Muscle layer of duodenum (tissue), 2 donors: ENCODE data around the gene GRK6.

Experiments
- H3K27ac ChIP-seq: one replicate; pipeline ENCODE4 v1.7.0; 2013; ENCODE audit warnings: mild to moderate bottlenecking, low read length
- H3K27me3 ChIP-seq: one replicate; pipeline ENCODE4 v1.7.0; 2013; ENCODE audit warnings: low read depth, mild to moderate bottlenecking, control low read depth, low read length
- H3K36me3 ChIP-seq, 2 donors: one replicate each; pipeline ENCODE4 v1.7.0; 2013; ENCODE audit warnings: low read length in 2 of 2, control low read depth in 1 of 2, mild to moderate bottlenecking in 1 of 2; ENCODE audit not compliant: insufficient read depth in 2 of 2, control insufficient read depth in 1 of 2
- H3K4me1 ChIP-seq, 2 donors: one replicate each; pipeline ENCODE4 v1.7.0; 2013; ENCODE audit warnings: low read length in 2 of 2, mild to moderate bottlenecking in 2 of 2, control low read depth in 1 of 2, moderate library complexity in 1 of 2; ENCODE audit not compliant: insufficient read depth in 2 of 2, control insufficient read depth in 1 of 2
- H3K4me3 ChIP-seq, 2 donors: one replicate each; pipeline ENCODE4 v1.7.0; 2013; ENCODE audit warnings: low read length in 2 of 2, low read depth in 1 of 2, mild to moderate bottlenecking in 1 of 2
- H3K9me3 ChIP-seq, 2 donors: one replicate each; pipeline ENCODE4 v1.7.0; 2013; ENCODE audit warnings: low read length in 2 of 2, control low read depth in 1 of 2, mild to moderate bottlenecking in 1 of 2; ENCODE audit not compliant: control insufficient read depth in 1 of 2
- donor health status: healthy.

The GRK6 gene

DNA sequence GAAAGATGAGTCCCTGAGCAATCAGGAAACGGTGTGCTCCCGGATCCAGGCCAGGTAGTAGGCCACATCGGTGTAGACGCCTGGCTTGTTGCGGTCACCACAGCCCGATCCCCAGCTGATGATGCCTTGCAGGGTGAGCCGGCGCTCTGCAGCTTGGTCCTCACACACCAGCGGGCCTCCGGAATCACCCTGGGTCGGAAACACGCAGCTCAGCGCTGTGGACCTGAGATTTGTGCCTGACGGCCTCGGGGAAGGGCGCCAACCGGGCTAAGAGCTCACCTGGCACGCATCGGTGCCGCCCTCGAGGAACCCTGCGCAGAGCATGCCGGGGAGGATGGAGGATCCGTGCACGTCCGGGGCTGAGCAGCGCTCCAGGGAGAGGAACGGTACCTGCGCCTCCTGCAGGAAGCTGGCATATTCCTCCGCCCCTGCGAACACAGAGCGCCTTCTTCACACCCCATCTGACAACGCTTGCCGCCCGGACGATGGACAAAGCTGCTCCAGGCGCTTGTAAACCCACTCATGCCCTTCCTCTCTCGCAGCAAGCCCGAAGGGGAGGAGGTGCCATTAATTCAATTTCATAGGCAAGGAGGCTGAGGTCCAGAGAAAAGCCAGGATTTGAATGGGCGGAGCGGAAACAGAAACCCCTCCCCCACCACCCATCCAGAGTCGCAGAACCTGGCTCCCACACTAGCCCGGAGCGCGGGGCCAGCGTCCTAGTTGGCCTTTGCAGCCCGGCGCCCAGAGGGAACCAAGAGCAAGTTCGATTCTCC, 24.0 kb upstream of the GRK6 start:
- no peaks in the 10 kb centered on the region for H3K9me3 ChIP-seq
- H3K4me3 ChIP-seq, result peak overlapping the region in 1 of 2 donors; percentile 48

DNA sequence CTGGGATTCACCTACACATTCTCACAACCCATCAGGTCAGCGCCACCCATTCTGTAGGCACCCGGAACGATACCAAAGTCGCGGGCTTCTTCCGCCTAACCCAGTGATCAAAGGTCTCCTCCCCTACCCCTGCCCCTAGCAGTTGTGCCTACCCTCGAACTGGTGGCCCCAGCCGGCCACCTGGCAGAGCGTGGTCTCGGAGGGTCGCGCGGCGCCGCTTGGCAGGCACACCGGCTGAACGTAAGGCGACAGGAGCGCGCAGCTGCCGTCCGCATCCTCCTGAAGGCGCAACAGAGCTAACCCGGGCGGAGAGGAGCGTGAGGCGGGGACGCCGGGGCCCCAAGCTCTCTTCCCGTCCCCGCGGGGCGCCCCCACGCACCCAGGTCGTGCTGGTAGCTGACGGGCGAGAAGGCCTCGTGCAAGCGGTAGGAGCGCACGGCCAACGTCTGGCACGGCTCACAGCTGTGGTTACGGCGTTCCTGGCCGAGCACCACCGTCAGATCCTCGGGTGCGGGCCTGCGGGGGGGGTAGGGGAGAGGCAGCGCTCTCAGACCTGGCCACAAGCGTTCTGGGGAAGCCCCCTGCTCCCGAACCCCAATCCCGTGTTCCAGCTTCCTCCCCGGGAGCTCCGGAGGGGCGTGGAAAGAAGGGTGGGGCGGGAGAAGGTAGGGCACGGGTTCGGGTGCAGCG, 23.2 kb upstream of the GRK6 start:
- peaks cover 3 to 39% of the 10 kb centered on the region in 2 donors for H3K4me1 ChIP-seq
- H3K27me3 ChIP-seq, result peaks cover 41% of the 10 kb centered on the region
- no peak overlapping the region for H3K27ac ChIP-seq
- no peaks in the 10 kb centered on the region for H3K36me3 ChIP-seq
- H3K4me3 ChIP-seq, result peak overlapping the region; percentile 48 to 69
- no peaks in the 10 kb centered on the region for H3K9me3 ChIP-seq

More for the DNA sequence above, 24.0 kb upstream of the GRK6 start:
- no peak overlapping the region for H3K27ac ChIP-seq
- H3K36me3 ChIP-seq, result no peaks in the 10 kb centered on the region
- H3K4me1 ChIP-seq, result peaks cover 3 to 39% of the 10 kb centered on the region in 2 donors
- peaks cover 41% of the 10 kb centered on the region for H3K27me3 ChIP-seq

DNA sequence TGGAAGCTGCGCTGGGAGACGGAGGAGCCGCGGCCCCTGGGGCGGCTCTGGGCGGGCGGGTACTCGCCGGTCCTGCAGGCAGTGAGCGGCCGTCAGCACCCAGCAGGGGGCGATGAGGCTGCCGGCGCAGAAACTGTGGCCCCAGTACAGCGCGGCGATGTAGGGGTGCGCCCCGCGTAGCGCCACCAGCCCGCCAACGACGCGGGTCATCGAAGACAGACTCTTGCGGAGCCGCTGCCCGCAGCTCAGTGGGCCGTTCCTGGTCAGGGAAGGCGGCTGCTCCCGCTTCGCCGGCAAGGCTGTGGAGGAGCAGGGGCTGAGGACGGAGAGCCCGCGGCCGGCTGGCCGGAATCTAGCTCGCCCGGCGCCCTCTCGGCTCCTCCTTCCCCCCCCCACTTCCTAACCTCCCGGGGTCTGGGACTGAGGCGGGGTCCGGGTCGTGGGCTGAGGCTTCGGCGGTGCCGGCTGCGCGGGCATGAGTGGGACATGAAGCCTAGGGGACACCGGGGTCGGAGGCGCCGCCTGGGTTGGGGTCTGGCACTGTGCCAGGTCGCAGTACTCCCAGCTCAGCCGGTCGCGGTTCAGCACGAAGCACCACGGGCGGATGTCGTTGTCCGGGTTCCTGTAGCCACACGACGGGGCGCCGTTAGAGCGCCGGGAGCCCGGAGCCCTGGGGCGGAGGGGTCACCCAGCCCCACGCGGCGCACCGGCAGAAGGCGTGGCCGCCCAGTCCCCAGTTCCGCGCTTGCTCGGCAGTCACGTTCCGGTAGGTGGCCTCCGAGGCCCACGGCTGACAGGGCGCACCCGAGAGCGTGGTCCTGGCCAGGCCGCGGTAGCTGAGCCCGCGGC, 22.5 kb upstream of the GRK6 start:
- H3K9me3 ChIP-seq, result no peaks in the 10 kb centered on the region
- peaks cover 41% of the 10 kb centered on the region for H3K27me3 ChIP-seq
- no peak overlapping the region for H3K27ac ChIP-seq
- no peaks in the 10 kb centered on the region for H3K36me3 ChIP-seq
- peaks cover 3 to 39% of the 10 kb centered on the region in 2 donors for H3K4me1 ChIP-seq
- H3K4me3 ChIP-seq, result peak overlapping the region; percentile 48 to 69

DNA sequence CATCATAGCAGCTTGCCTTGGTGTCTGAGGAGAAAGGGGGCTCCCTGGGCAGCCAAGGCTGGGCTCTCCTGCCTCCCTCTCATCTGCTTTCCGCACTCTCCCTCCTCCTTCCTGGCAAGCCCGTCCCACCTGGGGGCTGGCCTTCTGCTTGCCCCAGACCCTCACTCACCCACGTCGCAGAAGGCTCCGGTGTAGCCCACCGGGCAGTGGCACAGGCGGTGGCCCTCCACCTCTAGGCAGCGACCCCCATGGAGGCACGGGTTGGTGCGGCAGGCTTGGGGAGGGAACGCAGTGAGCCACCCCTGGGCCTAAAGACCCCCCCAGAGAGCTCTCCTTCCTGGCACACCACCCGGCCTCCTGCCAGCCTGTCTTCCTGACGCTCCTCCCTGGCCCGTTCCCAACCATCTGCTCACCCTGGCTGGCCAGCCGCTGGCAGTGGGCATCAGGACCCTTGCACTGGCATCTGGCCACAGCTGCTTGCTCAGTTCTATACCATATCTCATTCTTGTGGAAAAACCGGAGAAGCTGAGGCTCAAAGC, 21.8 kb upstream of the GRK6 start:
- Histone ChIP-seq H3K9me3 (no peaks in the 10 kb centered on the region), H3K36me3 (no peaks in the 10 kb centered on the region), H3K27me3 (peaks cover 37% of the 10 kb centered on the region), H3K4me1 (peaks cover 3 to 38% of the 10 kb centered on the region in 2 donors), H3K4me3 (peak overlapping the region; percentile 48 to 69), H3K27ac (no peak overlapping the region)

DNA sequence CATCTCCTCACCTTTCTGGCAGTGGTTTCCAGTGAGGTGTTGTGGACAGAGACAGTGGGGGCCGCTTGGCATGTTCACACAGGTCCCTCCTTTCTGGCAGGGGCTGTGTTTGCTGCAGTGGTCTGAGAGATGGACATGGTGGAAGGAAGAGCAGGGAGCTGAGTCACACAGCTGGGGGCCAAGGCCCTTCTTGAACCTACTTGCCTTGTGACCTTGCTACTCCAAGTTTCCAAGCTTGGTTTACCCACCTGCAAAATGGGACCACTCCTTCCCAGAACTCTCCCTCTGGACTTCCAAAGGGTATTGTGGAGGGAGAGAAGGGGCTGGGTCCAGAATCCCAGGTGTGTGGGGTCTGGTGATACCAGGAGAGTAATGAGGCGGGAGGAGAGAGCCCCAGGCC, 21.2 kb upstream of the GRK6 start:
- Histone ChIP-seq H3K4me3 (no peak overlapping the region), H3K27ac (no peak overlapping the region), H3K9me3 (no peaks in the 10 kb centered on the region), H3K27me3 (peaks cover 31% of the 10 kb centered on the region), H3K36me3 (no peaks in the 10 kb centered on the region), H3K4me1 (peaks cover 3 to 32% of the 10 kb centered on the region in 2 donors)

DNA sequence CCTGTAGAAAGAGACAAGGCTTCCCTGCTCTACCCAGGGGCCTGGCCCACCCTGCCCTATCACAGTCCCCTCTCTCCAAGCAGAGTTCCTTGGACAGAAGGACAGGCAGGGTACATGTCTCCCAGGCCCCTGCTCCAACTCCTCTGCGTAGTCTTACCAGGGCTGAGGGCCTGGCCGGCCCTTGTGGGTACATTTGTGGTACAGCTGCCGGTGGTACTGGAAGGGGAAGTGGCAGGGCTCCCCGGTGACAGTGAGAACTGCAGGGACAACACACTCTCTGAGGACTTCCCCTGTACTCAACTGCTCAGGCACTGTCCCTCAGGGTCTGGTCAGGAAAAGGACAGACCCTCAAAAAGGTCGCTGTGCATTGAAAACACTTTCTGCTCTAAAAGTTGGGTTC, 20.7 kb upstream of the GRK6 start:
- H3K9me3 ChIP-seq, result no peaks in the 10 kb centered on the region
- H3K27ac ChIP-seq, result no peak overlapping the region
- peaks cover 27% of the 10 kb centered on the region for H3K27me3 ChIP-seq
- no peaks in the 10 kb centered on the region for H3K36me3 ChIP-seq
- peaks cover 3 to 28% of the 10 kb centered on the region in 2 donors for H3K4me1 ChIP-seq
- H3K4me3 ChIP-seq, result no peak overlapping the region

DNA sequence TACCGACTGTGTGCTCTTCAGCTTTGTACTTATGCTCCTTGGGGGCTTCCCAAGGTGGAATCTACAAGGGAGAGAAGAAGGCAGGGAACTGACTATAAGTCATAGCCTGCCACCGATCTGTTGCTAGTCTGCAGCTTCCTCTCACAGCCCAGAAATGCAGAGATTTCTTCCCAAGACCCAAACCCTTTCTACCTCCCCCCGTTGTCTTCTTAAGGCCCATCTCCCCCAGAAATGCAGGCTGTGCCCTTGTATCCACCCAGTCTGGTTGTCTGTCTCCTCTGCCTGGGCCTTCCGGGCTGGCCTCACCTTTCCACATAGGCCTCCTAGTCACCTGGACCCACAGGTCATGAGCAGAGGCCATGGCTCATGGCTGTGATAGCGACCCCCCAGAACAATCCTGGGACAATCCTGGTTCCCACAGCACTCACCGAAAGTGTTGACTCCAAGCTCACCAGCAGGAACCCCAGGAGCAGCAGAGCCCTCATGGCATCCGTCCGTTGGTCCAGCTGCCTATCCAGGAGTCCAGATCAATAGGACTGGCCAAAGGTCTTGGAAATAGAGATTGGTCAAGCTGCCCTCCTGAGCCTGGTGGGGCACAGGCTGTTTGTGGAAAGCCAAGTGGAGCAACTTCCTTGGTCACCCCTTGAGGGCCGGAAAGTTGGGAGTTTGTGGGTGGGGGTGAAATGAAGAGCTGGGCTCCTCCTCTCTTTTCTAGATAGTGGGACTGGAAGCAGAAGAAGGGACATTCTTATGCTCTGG, 17.3 kb upstream of the GRK6 start, which contains the start of gene F12:
TSS of gene F12 (minus strand) at position 522 of the 759 bp plus-strand sequence. CDS start at position 485, 37 bp downstream.
- no peaks in the 10 kb centered on the region for H3K36me3 ChIP-seq
- H3K9me3 ChIP-seq, result no peaks in the 10 kb centered on the region
- no peak within 1 kb of the TSS for H3K27ac ChIP-seq
- no peaks in the 10 kb centered on the region for H3K27me3 ChIP-seq
- no peak within 1 kb of the TSS for H3K4me3 ChIP-seq
- H3K4me1 ChIP-seq, result peaks cover 0 to 6% of the 10 kb centered on the region in 2 donors

DNA sequence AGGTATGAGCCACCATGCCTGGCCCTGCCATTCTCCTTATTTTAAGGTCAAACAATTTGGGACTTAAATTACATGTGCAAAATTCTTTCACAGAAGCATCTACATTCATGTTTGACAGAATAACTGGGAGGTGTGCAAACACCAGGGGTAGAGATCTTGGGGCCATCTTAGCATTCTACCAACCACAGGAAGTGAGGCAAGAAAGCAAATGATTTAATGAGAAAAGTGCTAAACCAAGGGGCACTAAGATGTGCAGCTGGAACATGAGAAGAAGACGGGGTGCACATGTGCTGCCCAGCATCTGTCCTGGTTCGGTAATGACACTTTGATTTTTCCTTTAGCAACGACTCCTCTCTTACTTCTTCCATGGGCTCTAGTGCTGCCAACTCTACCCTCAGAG, 15.9 kb upstream of the GRK6 start:
- no peaks in the 10 kb centered on the region for H3K9me3 ChIP-seq
- no peaks in the 10 kb centered on the region for H3K4me1 ChIP-seq
- no peaks in the 10 kb centered on the region for H3K36me3 ChIP-seq
- no peak overlapping the region for H3K4me3 ChIP-seq
- no peaks in the 10 kb centered on the region for H3K27me3 ChIP-seq
- no peak overlapping the region for H3K27ac ChIP-seq

DNA sequence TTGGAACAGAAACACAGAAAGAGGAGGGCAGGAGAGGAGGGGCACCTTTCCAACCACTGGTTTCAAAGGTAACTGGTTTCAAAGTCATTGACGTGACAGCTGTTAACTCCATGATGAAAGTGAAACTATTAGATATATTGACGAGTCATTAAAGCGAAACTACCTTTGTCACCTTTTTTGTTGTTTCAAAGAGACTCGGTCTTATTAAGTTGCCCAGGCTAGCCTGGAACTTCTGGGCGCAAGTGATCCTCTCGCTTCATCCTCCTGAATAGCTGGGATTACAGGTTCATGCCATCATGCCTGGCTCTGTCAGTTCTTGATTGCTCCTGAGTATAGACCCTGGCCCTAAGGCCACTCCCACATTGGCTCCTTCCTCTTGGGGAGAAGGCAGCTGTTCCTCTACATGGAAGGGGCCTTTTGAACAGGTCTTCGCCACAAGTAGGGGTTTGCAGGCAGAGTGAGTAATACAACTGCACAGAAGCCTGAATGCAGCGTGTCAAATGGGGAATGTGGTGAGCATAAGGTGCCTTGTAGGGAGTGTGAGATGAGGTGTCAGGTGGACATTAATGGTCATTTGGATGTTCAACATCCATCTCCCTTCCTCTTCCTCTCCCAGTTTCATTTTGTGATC, 13.8 kb upstream of the GRK6 start:
- Histone ChIP-seq H3K4me1 (peaks cover 0 to 5% of the 10 kb centered on the region in 2 donors), H3K27ac (no peak overlapping the region), H3K4me3 (peak overlapping the region in 1 of 2 donors; percentile 8), H3K9me3 (no peaks in the 10 kb centered on the region), H3K36me3 (no peaks in the 10 kb centered on the region), H3K27me3 (no peaks in the 10 kb centered on the region)

DNA sequence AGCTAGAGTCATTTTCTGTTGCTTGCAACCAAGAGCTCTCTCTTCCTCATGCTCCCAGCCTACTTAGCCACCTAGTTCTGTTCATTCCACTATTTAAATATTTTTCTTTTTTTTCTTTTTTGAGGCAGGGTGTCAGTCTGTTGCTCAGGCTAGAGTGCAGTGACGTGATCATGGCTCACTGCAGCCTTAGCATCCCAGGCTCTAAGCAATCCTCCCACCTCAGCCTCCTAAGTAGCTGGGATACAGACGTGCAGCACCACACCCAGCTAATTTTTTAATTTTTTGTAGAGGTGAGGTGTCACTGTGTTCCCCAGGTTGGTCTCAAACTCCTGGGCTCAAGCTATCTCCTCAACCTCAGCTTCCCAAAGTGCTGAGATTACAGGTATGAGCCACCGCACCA, 12.0 kb upstream of the GRK6 start:
- H3K4me3 ChIP-seq, result no peak overlapping the region
- no peaks in the 10 kb centered on the region for H3K27me3 ChIP-seq
- H3K4me1 ChIP-seq, result peaks cover 0 to 5% of the 10 kb centered on the region in 2 donors
- H3K36me3 ChIP-seq, result no peaks in the 10 kb centered on the region
- H3K27ac ChIP-seq, result no peak overlapping the region
- no peaks in the 10 kb centered on the region for H3K9me3 ChIP-seq
